Activated naive CD4-positive, alpha-beta T cell treated with anti-CD3 and anti-CD28 coated beads for 36 hours (primary cell): ENCODE results near the gene MAP3K14. TPM values are rescaled to one million over a fixed set of nuclear protein-coding genes. Genes with fewer than 3 reads are reported as not detected.
A peak's percentile ranks its signal among the peaks of the same experiment; 100 is the strongest.

Experiments used
- CTCF ChIA-PET: fragments of 350-600 bp; sonication (Branson Sonifier 250); formaldehyde crosslinking; loops from one replicate; lab custom pipeline; 2021; ENCODE audit warnings: antibody characterized with exemption; lab: Charles Lee
- DNase-seq: peaks from one replicate; pipeline ENCODE4 v3.0.0-alpha.2; 2020
- H3K27ac Mint-ChIP-seq: one replicate; pipeline ENCODE4 v1.8.0; 2021; ENCODE audit warnings: mild to moderate bottlenecking, mixed read lengths
- H3K27me3 Mint-ChIP-seq: one replicate; pipeline ENCODE4 v1.8.0; 2021; ENCODE audit warnings: low read depth, mixed read lengths
- H3K36me3 Mint-ChIP-seq: one replicate; pipeline ENCODE4 v1.8.0; 2021; ENCODE audit warnings: low read depth, mixed read lengths
- H3K4me1 Mint-ChIP-seq: one replicate; pipeline ENCODE4 v1.8.0; 2021; ENCODE audit warnings: low read depth, mixed read lengths
- H3K4me3 Mint-ChIP-seq: one replicate; pipeline ENCODE4 v1.8.0; 2021; ENCODE audit warnings: mild to moderate bottlenecking, moderate library complexity, mixed read lengths
- H3K9me3 Mint-ChIP-seq: one replicate; pipeline ENCODE4 v1.8.0; 2021; ENCODE audit warnings: mixed read lengths
- intact Hi-C: fragments of 100-400 bp; cut with micrococcal nuclease; formaldehyde crosslinking; loops from one replicate; pipeline ENCODE4 v1.15.1; 2023
- total RNA-seq, 2 experiments: library from RNA; stranded (reverse); gene quantifications; one replicate each; pipeline ENCODE4 v1.2.3, GENCODE V29; 2021

MAP3K14 gene
- total RNA-seq, 2 experiments from 2014 or later = 45.5 to 52.0 TPM

DNA sequence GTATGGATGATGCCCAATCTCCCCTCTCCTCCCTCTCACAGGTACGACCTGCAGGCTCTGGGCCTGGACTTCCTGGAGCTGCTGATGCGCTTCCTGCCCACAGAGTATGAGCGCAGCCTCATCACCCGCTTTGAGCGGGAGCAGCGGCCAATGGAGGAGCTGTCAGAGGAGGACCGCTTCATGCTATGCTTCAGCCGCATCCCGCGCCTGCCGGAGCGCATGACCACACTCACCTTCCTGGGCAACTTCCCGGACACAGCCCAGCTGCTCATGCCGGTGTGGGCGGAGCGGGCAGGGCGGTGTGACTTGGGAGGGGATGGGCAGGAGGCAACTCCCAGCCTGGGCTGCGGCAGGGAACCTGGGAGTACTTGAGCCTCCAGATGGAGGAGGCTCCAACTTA lies 73.1 kb downstream of the MAP3K14 start:
- intact Hi-C loops = no loop called here
- CTCF ChIA-PET = interaction anchor here (1.1 to 1.6 kb wide), 3 partner anchors 18 to 25 kb away, joined by 3 to 5 read pairs (median 3); no protein-coding TSS in a partner anchor
- Mint-ChIP-seq H3K27me3 (no peaks in the 10 kb centered on the region), H3K36me3 (peaks cover 33% of the 10 kb centered on the region), H3K9me3 (no peaks in the 10 kb centered on the region), H3K4me1 (peaks cover 24% of the 10 kb centered on the region), H3K4me3 (no peak overlapping the region), H3K27ac (no peak overlapping the region)
- no peak for DNase-seq

DNA sequence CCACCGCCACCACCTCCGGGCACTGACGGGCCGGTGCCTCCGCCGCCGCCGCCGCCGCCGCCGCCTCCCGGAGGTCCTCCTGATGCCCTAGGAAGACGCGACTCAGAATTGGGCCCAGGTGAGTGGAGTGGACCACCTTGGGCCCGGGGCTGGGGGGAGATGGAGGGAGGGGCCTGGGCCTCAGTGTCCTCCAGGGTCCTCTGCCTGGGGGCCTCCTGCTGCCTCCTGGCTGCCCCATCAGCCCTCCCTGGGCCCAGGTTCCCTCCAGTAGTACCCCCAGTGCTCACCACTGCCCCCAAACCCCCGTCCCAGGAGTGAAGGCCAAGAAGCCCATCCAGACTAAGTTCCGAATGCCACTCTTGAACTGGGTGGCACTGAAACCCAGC lies 74.8 kb downstream of the MAP3K14 start:
- CTCF ChIA-PET = interaction anchor here (0.9 to 1.6 kb wide), 2 partner anchors 23 kb away, joined by 3 to 5 read pairs; no protein-coding TSS in a partner anchor
- intact Hi-C loops = no loop called here
- H3K36me3 Mint-ChIP-seq = peaks cover 50% of the 10 kb centered on the region
- H3K9me3 Mint-ChIP-seq = no peaks in the 10 kb centered on the region
- H3K27ac Mint-ChIP-seq = peak overlapping the region; percentile 24
- no peak for DNase-seq
- no peak overlapping the region for H3K4me3 Mint-ChIP-seq
- H3K27me3 Mint-ChIP-seq = no peaks in the 10 kb centered on the region
- peaks cover 20% of the 10 kb centered on the region for H3K4me1 Mint-ChIP-seq

DNA sequence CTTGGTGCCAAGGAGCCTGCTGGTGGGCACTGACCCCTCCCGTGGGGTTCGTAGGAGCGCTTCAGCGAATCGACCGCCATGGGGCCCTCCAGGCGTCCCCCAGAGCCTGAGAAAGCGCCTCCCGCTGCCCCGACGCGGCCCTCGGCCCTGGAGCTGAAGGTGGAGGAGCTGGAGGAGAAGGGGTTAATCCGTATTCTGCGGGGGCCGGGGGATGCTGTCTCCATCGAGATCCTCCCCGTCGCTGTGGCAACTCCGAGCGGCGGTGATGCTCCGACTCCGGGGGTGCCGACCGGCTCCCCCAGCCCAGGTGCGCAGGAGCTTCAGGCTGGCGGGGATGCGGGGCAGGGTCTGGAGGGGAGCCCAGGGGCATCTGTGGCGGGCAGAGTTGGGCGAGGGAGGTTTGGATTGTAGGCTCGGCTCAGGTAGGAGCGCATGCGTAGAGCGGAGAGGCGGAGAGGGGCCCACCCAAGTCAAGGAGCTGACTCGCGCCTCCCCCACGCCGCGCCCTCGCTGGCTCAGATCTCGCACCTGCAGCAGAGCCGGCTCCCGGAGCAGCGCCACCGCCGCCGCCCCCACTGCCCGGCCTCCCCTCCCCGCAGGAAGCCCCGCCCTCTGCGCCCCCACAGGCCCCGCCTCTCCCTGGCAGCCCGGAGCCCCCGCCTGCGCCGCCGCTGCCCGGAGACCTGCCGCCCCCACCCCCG lies 75.3 kb downstream of the MAP3K14 start:
- no peak overlapping the region for H3K4me3 Mint-ChIP-seq

DNA sequence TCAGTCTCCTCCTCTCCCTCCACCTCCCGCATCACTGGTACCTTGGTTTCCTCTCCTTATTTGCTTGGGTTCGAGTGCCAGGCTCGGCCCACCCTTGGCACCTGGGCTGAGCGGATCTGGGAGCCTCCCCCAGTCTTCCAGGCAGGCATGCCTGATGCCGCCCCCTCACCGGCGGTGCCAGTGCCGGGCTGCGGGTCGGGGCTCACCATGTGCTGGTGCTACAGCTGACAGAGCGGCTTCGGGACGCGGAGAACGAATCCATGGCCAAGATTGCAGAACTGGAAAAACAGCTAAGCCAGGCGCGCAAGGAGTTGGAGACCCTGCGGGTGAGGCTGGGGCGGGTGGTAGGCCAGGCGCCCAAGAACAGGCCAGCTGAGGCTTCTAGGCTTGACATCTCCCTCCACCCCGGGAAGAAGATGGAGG lies 75.9 kb downstream of the MAP3K14 start:
- Mint-ChIP-seq H3K27me3 (no peaks in the 10 kb centered on the region), H3K9me3 (no peaks in the 10 kb centered on the region), H3K36me3 (peaks cover 46% of the 10 kb centered on the region), H3K4me1 (peaks cover 11% of the 10 kb centered on the region), H3K4me3 (no peak overlapping the region), H3K27ac (peak overlapping the region; percentile 50)
- no peak for DNase-seq
- intact Hi-C loops = no loop called here
- CTCF ChIA-PET = interaction anchor here (0.6 to 0.9 kb wide), 2 partner anchors 44 to 96 kb away, joined by 3 read pairs; no protein-coding TSS in a partner anchor

More for the DNA sequence above, 75.3 kb downstream of the MAP3K14 start:
- Mint-ChIP-seq H3K27ac (no peak overlapping the region), H3K36me3 (peaks cover 48% of the 10 kb centered on the region), H3K4me1 (peaks cover 14% of the 10 kb centered on the region), H3K9me3 (no peaks in the 10 kb centered on the region), H3K27me3 (no peaks in the 10 kb centered on the region)
- CTCF ChIA-PET = interaction anchor here (0.9 kb wide), 2 partner anchors 22 to 44 kb away, joined by 3 read pairs; no protein-coding TSS in a partner anchor
- intact Hi-C loops = no loop called here
- no peak for DNase-seq

DNA sequence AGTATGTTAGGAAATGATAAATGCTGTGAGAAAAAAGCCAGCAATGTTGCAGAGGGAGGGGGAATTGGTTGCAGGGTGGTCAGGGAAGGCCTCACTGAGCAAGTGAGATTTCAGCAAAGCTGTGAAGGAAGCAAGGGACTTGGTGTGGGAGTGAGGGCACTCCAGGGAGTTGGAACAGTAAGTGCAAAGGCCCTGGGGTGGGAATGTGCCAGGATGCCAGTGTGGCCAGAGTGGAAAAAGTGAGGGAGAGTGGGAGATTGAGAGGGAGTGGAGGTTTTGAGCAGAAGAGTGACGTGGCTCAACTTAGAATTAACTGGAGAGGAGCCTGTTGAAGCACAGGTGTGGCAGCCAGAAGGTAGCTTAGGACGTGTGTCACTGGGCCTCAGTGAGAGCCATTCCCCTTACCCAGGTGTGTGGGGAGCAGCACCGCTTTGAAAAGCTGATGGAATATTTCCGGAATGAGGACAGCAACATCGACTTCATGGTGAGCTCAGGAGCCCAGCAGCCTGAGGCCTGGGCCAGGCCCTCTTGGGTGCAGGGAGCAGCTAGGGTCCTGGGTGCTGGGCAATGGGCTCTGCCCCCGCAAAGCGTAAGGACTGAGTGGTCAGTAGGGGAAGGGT lies 78.6 kb downstream of the MAP3K14 start:
- H3K36me3 Mint-ChIP-seq = peaks cover 53% of the 10 kb centered on the region
- H3K9me3 Mint-ChIP-seq = no peaks in the 10 kb centered on the region
- DNase-seq = no peak
- CTCF ChIA-PET = interaction anchor here (4.5 to 11.9 kb wide), 2 partner anchors 9 to 17 kb away, joined by 34 to 412 read pairs; partner anchors contain the start of gene FMNL1
- H3K4me1 Mint-ChIP-seq = peaks cover 32% of the 10 kb centered on the region
- intact Hi-C loops = no loop called here
- no peaks in the 10 kb centered on the region for H3K27me3 Mint-ChIP-seq
- no peak overlapping the region for H3K4me3 Mint-ChIP-seq
- H3K27ac Mint-ChIP-seq = peak overlapping the region; percentile 64

DNA sequence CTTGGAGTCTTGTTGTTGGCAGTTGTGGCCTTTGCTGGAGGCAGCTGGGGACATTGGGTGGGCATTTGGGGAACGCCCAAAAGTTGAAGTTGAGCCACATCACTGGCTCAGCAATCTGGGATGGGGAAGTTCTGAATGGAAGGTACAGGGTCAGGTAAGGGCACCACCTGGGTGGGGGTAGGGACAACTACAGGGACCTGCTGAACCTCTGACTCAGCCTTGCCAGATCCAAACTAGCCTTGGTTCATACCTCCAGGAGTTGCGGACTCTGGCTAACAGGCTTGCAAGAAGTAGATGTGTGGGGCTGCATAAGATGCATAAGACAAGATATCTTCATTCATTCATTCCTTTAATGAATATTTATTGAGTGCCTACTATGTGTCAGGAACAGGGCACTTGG lies 79.1 kb downstream of the MAP3K14 start:
- no peak for DNase-seq
- Mint-ChIP-seq H3K27ac (peak overlapping the region; percentile 64), H3K36me3 (peaks cover 50% of the 10 kb centered on the region), H3K9me3 (no peaks in the 10 kb centered on the region), H3K4me3 (no peak overlapping the region), H3K27me3 (no peaks in the 10 kb centered on the region), H3K4me1 (peaks cover 34% of the 10 kb centered on the region)
- intact Hi-C loops = no loop called here
- CTCF ChIA-PET = interaction anchor here (4.5 to 11.9 kb wide), 2 partner anchors 10 to 17 kb away, joined by 34 to 412 read pairs; partner anchors contain the start of gene FMNL1

DNA sequence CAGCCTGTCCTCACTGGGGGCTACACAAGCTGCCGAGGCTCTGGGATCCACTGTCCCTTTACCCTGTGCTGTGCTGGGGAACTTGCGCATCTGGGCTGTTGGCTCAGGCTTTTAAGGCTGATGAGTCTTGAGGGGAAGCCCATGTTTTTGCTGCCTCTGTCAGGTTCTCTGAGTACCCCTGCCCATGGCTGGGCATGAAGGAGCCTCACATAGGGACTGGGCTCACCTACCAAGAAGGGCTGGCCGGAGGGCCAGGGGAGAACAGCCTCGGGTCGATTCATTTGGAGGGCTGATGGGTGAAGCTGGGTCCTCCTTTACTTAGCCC lies 80.6 kb downstream of the MAP3K14 start:
- H3K4me3 Mint-ChIP-seq = no peak overlapping the region
- H3K36me3 Mint-ChIP-seq = peaks cover 55% of the 10 kb centered on the region
- CTCF ChIA-PET = interaction anchor here (0.5 to 11.9 kb wide), 14 partner anchors 11 to 149 kb away, joined by 3 to 412 read pairs (median 4); partner anchors contain the start of genes ACBD4 and FMNL1
- DNase-seq = no peak
- H3K4me1 Mint-ChIP-seq = peaks cover 47% of the 10 kb centered on the region
- intact Hi-C loops = no loop called here
- H3K27ac Mint-ChIP-seq = peak overlapping the region; percentile 89
- H3K27me3 Mint-ChIP-seq = no peaks in the 10 kb centered on the region
- no peaks in the 10 kb centered on the region for H3K9me3 Mint-ChIP-seq

DNA sequence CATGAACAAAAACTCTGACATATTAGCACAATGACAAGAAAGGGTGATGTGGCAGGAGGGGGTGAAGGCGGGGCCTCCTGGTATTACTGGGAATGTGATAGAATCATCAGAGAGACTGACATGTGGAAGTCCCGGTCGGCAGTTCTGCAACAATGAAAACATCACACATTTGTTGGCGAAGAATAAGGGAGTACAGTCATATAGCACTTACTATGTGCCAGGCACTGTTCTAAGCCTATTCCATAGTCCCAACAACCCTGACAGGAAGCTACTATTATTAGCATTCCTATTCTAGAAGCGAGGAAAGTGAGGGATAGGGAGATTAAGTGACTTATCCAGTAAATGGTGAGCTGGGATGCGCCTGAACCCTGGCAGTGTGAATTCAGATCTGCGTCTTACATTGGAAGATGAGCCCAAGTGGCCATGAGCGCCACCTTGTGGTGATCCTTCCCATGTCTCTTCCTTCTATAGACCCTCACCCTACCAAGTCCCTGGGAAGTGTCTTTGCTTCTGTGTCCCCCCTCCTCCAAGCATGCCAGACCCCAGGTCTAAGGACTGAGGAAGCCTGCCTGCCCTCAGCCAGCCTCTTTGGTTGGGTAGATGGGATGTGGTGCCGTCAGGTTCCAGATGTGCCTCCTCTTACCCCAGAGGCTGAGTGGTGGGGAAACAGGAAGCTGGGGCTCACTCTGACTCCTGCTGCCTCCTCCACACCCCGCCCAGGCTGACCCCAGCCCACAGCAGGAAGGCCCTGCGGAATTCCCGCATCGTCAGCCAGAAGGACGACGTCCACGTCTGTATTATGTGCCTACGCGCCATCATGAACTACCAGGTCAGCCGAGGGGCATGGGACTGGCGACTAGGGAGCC lies 81.2 kb downstream of the MAP3K14 start:
- peak; percentile 89 for DNase-seq
- CTCF ChIA-PET = interaction anchor here (0.8 to 11.9 kb wide), 20 partner anchors 12 to 150 kb away, joined by 3 to 412 read pairs (median 4); partner anchors contain the start of genes ACBD4 and FMNL1
- Mint-ChIP-seq H3K4me1 (peaks cover 50% of the 10 kb centered on the region), H3K36me3 (peaks cover 50% of the 10 kb centered on the region), H3K27ac (peak overlapping the region; percentile 89), H3K4me3 (no peak overlapping the region), H3K27me3 (no peaks in the 10 kb centered on the region), H3K9me3 (no peaks in the 10 kb centered on the region)
- intact Hi-C loops = loop anchor here (1.0 kb wide), 4 partner anchors 9 to 150 kb away; no protein-coding TSS in a partner anchor

DNA sequence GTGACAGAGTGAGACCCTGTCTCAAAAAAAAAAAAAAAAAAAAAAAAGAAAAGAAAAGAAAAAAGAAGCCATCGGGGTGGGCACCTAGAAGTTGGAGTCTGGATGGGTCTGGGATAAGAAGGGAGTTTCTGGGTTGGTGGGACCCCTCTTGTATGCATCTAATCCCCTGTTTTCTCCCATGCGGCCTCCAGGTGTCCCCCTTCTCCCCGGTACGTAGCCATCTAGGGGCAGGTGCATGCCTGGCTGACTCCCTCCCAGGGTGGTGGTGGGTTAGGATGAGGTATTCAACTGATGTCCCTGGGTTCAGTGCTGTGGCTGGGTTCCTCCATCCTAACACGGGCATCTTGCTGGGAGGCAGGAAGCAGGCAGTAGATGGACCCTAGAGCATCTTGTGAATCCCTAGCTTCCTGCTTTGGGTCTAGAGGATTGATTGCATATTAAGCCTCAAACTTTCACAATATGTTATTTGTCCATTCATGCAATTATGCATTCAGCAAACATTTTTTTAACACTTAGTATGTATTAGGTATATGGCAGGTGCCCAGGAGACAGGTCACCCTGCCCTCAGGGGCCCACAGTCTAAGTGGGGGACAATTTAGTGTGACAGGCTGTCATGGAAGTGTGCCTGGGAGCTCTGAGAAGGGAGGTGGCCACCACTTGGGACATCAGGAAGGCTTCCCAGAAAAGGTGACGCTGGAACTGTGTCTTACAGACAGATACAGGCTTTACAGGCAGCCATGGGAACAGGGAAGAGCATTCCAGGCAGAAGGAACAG lies 82.0 kb downstream of the MAP3K14 start:
- Mint-ChIP-seq H3K4me3 (no peak overlapping the region), H3K36me3 (peaks cover 49% of the 10 kb centered on the region), H3K27me3 (no peaks in the 10 kb centered on the region), H3K4me1 (peaks cover 58% of the 10 kb centered on the region), H3K9me3 (no peaks in the 10 kb centered on the region), H3K27ac (peak overlapping the region; percentile 89)
- intact Hi-C loops = loop anchor here (1.0 kb wide), 4 partner anchors 9 to 150 kb away; no protein-coding TSS in a partner anchor
- CTCF ChIA-PET = interaction anchor here (0.8 to 11.9 kb wide), 17 partner anchors 13 to 150 kb away, joined by 3 to 412 read pairs (median 5); partner anchors contain the start of genes ACBD4 and FMNL1
- peak; percentile 63 for DNase-seq

DNA sequence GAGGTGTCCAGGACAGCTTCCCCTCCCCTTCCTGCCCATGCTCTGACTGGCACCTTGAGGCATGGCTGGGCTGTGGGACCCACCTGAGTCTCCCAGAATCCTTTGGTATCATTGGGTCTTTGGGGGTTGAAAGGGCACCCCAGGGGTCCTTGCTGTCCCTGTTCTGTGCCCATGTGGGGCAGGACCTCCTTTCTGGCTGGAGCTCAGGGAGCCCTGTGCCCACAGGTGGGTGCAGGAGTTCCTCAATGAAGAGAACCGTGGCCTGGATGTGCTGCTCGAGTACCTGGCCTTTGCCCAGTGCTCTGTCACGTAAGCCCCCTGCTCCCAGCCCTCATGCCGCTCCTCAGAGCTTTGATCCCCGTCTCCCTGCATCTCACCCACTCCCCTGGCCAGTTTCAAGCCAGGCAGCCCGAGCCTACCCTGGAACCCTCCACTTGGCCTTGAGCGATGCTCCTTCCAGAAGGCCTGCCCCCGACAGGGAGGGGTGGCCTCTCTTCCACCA lies 83.3 kb downstream of the MAP3K14 start:
- Mint-ChIP-seq H3K4me3 (no peak overlapping the region), H3K36me3 (peaks cover 39% of the 10 kb centered on the region), H3K27me3 (no peaks in the 10 kb centered on the region), H3K9me3 (no peaks in the 10 kb centered on the region), H3K27ac (peak overlapping the region; percentile 89), H3K4me1 (peaks cover 69% of the 10 kb centered on the region)
- intact Hi-C loops = no loop called here
- no peak for DNase-seq
- CTCF ChIA-PET = interaction anchor here (0.7 to 11.9 kb wide), 6 partner anchors 12 to 156 kb away, joined by 3 to 412 read pairs (median 5); partner anchors contain the start of genes ACBD4 and FMNL1
